Neural progenitor cell (in vitro differentiated cells): ENCODE measurements around the gene RNF157. TPM values are rescaled to one million over a fixed set of nuclear protein-coding genes. Genes with fewer than 3 reads are reported as not detected.
A peak's percentile ranks its signal among the peaks of the same experiment; 100 is the strongest.

Source experiments
- DNase-seq: peaks from one replicate; pipeline ENCODE4 v3.0.0-alpha.2; 2016; ENCODE audit warnings: low spot score
- H2AFZ ChIP-seq: fragments of 200-600 bp; sonication (generic); replicated peaks from 2 replicates; pipeline ENCODE4 v1.6.1; 2016; ENCODE audit warnings: antibody characterized with exemption
- H3F3A ChIP-seq: fragments of 200-600 bp; sonication (generic); 2 replicates; pipeline ENCODE4 v1.6.1; 2016; ENCODE audit warnings: antibody characterized with exemption, low read depth
- H3K27ac ChIP-seq: fragments of 200-600 bp; sonication (generic); 2 replicates; pipeline ENCODE4 v1.5.1; 2016; ENCODE audit warnings: mild to moderate bottlenecking
- H3K27me3 ChIP-seq: fragments of 200-600 bp; sonication (generic); 2 replicates; pipeline ENCODE4 v1.6.1; 2016; ENCODE audit warnings: mild to moderate bottlenecking, moderate library complexity
- H3K36me3 ChIP-seq: fragments of 200-600 bp; sonication (generic); 2 replicates; pipeline ENCODE4 v1.5.1; 2016
- H3K4me1 ChIP-seq: fragments of 200-600 bp; sonication (generic); 2 replicates; pipeline ENCODE4 v1.6.1; 2016; ENCODE audit warnings: mixed run types
- H3K4me2 ChIP-seq: fragments of 200-600 bp; sonication (generic); 2 replicates; pipeline ENCODE4 v1.6.1; 2016
- H3K4me3 ChIP-seq: fragments of 200-600 bp; sonication (generic); 2 replicates; pipeline ENCODE4 v1.5.1; 2016
- H3K79me2 ChIP-seq: fragments of 200-600 bp; sonication (generic); 2 replicates; pipeline ENCODE4 v1.6.1; 2016; ENCODE audit warnings: low read depth
- H3K9ac ChIP-seq: fragments of 200-600 bp; sonication (generic); 2 replicates; pipeline ENCODE4 v1.6.1; 2016
- H3K9me3 ChIP-seq: fragments of 200-600 bp; sonication (generic); 2 replicates; pipeline ENCODE4 v1.5.1; 2016; ENCODE audit warnings: low read depth
- H4K20me1 ChIP-seq: fragments of 200-600 bp; sonication (generic); 2 replicates; pipeline ENCODE4 v1.6.1; 2016; ENCODE audit warnings: low read depth
- H3K27ac Mint-ChIP-seq: 3 replicates; pipeline ENCODE4 v1.8.0; 2021; ENCODE audit warnings: mixed read lengths
- H3K27me3 Mint-ChIP-seq: 2 replicates; pipeline ENCODE4 v1.8.0; 2022; ENCODE audit warnings: low read depth, mild to moderate bottlenecking, inconsistent platforms, moderate library complexity, mixed read lengths; ENCODE audit not compliant: insufficient read depth
- H3K36me3 Mint-ChIP-seq: 3 replicates; pipeline ENCODE4 v1.8.0; 2021; ENCODE audit warnings: mixed read lengths
- H3K4me1 Mint-ChIP-seq: 3 replicates; pipeline ENCODE4 v1.8.0; 2021; ENCODE audit warnings: mixed read lengths
- H3K4me3 Mint-ChIP-seq: 3 replicates; pipeline ENCODE4 v1.8.0; 2021; ENCODE audit warnings: mild to moderate bottlenecking, moderate library complexity, mixed read lengths
- H3K9me3 Mint-ChIP-seq: 3 replicates; pipeline ENCODE4 v1.8.0; 2020; ENCODE audit warnings: mixed read lengths
- CTCF ChIP-seq: fragments of 200-600 bp; sonication (generic); IDR thresholded peaks from 2 replicates; pipeline ENCODE4 v1.5.1; 2017; ENCODE audit warnings: antibody characterized with exemption, mild to moderate bottlenecking
- EZH2 ChIP-seq: fragments of 200-600 bp; sonication (generic); IDR thresholded peaks from 2 replicates; pipeline ENCODE4 v1.6.1; 2017; ENCODE audit warnings: antibody characterized with exemption, mild to moderate bottlenecking, moderate library complexity
- EZH2phosphoT487 ChIP-seq: fragments of 200-600 bp; sonication (generic); IDR thresholded peaks from 2 replicates; pipeline ENCODE4 v1.6.1; 2017; ENCODE audit warnings: antibody characterized with exemption
- total RNA-seq: library from RNA; depleted of rRNA; stranded (reverse); fragments of >200 nt; gene quantifications from 2 replicates; pipeline ENCODE4 v1.2.3, GENCODE V29; 2015; ENCODE audit warnings: low replicate concordance

Gene RNF157
- total RNA-seq, 1 donor from 2014 or later = 21.0 TPM

GRCh38 chr17:76148015-76148326, 92.3 kb downstream of the RNF157 start:
- Mint-ChIP-seq H3K27ac (no peak overlapping the region), H3K4me3 (no peak overlapping the region), H3K4me1 (peaks cover 25% of the 10 kb centered on the region), H3K36me3 (peaks cover 7% of the 10 kb centered on the region), H3K9me3 (no peaks in the 10 kb centered on the region), H3K27me3 (peaks cover 7% of the 10 kb centered on the region)
- Histone ChIP-seq H4K20me1 (no peaks in the 10 kb centered on the region), H3K4me3 (no peak overlapping the region), H3K9ac (no peak overlapping the region), H3F3A (no peaks in the 10 kb centered on the region), H3K79me2 (no peaks in the 10 kb centered on the region), H3K9me3 (no peaks in the 10 kb centered on the region), H2AFZ (no peak overlapping the region), H3K36me3 (no peaks in the 10 kb centered on the region), H3K4me1 (peaks cover 3% of the 10 kb centered on the region), H3K4me2 (no peak overlapping the region), H3K27me3 (peaks cover 10% of the 10 kb centered on the region), H3K27ac (no peak overlapping the region)
- DNase-seq = no peak
- TF ChIP-seq EZH2 (no peak), EZH2phosphoT487 (no peak), CTCF (no peak)

- H3K9me3 ChIP-seq = no peaks in the 10 kb centered on the region
- no peak overlapping the region for H3K27ac ChIP-seq
- H3K79me2 ChIP-seq = no peaks in the 10 kb centered on the region
- H3K4me2 ChIP-seq = no peak overlapping the region
- no peak overlapping the region for H3K9ac ChIP-seq
- peaks cover 7% of the 10 kb centered on the region for H3K36me3 Mint-ChIP-seq
- H3K27me3 Mint-ChIP-seq = peaks cover 9% of the 10 kb centered on the region
- H3K4me1 ChIP-seq = peaks cover 4% of the 10 kb centered on the region
- no peak overlapping the region for H3K4me3 ChIP-seq
- no peak for DNase-seq
- no peak overlapping the region for H2AFZ ChIP-seq
- H3K4me3 Mint-ChIP-seq = no peak overlapping the region
- TF ChIP-seq CTCF (peak; percentile 64), EZH2 (no peak)
- H3F3A ChIP-seq = peaks cover 1% of the 10 kb centered on the region
- peaks cover 2% of the 10 kb centered on the region for H4K20me1 ChIP-seq
- no peaks in the 10 kb centered on the region for H3K36me3 ChIP-seq
- peaks cover 15% of the 10 kb centered on the region for H3K27me3 ChIP-seq
- H3K9me3 Mint-ChIP-seq = no peaks in the 10 kb centered on the region
- peak overlapping the region; percentile 53 for H3K27ac Mint-ChIP-seq
- H3K4me1 Mint-ChIP-seq = peaks cover 30% of the 10 kb centered on the region
These were observed 92.9 kb downstream of the RNF157 start for GRCh38 chr17:76147211-76148014.

GRCh38 chr17:76146053-76146851, 94.0 kb downstream of the RNF157 start:
- Histone ChIP-seq H3K36me3 (no peaks in the 10 kb centered on the region), H2AFZ (no peak overlapping the region), H3K4me3 (no peak overlapping the region), H3K4me2 (no peak overlapping the region), H3F3A (peaks cover 12% of the 10 kb centered on the region), H3K27me3 (peaks cover 27% of the 10 kb centered on the region), H3K27ac (no peak overlapping the region), H3K79me2 (no peaks in the 10 kb centered on the region), H3K9ac (no peak overlapping the region), H3K9me3 (no peaks in the 10 kb centered on the region), H3K4me1 (peaks cover 14% of the 10 kb centered on the region), H4K20me1 (peaks cover 5% of the 10 kb centered on the region)
- TF ChIP-seq EZH2phosphoT487 (no peak), EZH2 (no peak), CTCF (no peak)
- Mint-ChIP-seq H3K36me3 (peaks cover 7% of the 10 kb centered on the region), H3K27ac (peak overlapping the region; percentile 11), H3K4me3 (no peak overlapping the region), H3K9me3 (no peaks in the 10 kb centered on the region), H3K4me1 (peaks cover 40% of the 10 kb centered on the region), H3K27me3 (peaks cover 9% of the 10 kb centered on the region)
- DNase-seq = no peak
